ENCODE results near the gene HPN. TPM values are rescaled to one million over a fixed set of nuclear protein-coding genes. Genes with fewer than 3 reads are reported as not detected.
"Not testable (repeated sequence)": the region's sequence is repeated elsewhere in the genome, so short reads cannot be mapped to it uniquely, and the experiment has no call there.

The HPN gene
- polyA plus RNA-seq (2011; rRNA removed) = not detected in 2 replicates
- not detected in 2 replicates for polyA minus RNA-seq (2011; rRNA and poly(A)+ RNA removed)

- peaks cover 2% of the 10 kb centered on the region for H3K27me3 ChIP-seq (ENCODE audit: control insufficient read depth, insufficient read depth, low read length)
- no peaks in the 10 kb centered on the region for H3K9me3 ChIP-seq (ENCODE audit: control insufficient read depth, insufficient read depth, low read length)
- POLR2A ChIA-PET = no interaction called here
- DNase-seq (ENCODE audit: low read depth, low spot score) = no peak
- no peak for TF ChIP-seq CTCF (IDR thresholded peaks at IDR 0.05; ENCODE audit: low read depth, low read length)
- no peak within 1 kb of the TSS for H3K4me3 ChIP-seq (ENCODE audit: low read depth, low read length)
- H3K27ac ChIP-seq (ENCODE audit: low read depth, low read length) = no peak within 1 kb of the TSS
- CTCF ChIA-PET = no interaction called here
Measured at GRCh38 chr19:35041548-35042055, at the start of gene HPN. TSS of gene HPN (plus strand) at chr19:35041721. CDS start at chr19:35042507, 786 bp downstream.

- H3K27ac ChIP-seq (ENCODE audit: low read depth, low read length); H3K4me3 ChIP-seq (ENCODE audit: low read depth, low read length); DNase-seq (ENCODE audit: low read depth, low spot score); H3K9me3 ChIP-seq (ENCODE audit: control insufficient read depth, insufficient read depth, low read length); POLR2A ChIA-PET: not testable (repeated sequence)
- H3K27me3 ChIP-seq (ENCODE audit: control insufficient read depth, insufficient read depth, low read length) = peaks cover 13% of the 10 kb centered on the region
- CTCF ChIA-PET = interaction anchor here (0.6 kb wide), 1 partner anchor 74 kb away, joined by 3 read pairs; no protein-coding TSS in a partner anchor
Measured at GRCh38 chr19:34992582-34992981, 48.9 kb upstream of the HPN start.

- Histone ChIP-seq H3K9me3 (ENCODE audit: control insufficient read depth, insufficient read depth, low read length) (peaks cover 8% of the 10 kb centered on the region), H3K4me3 (ENCODE audit: low read depth, low read length) (no peak overlapping the region), H3K27me3 (ENCODE audit: control insufficient read depth, insufficient read depth, low read length) (peaks cover 6% of the 10 kb centered on the region), H3K27ac (ENCODE audit: low read depth, low read length) (no peak overlapping the region)
- ChIA-PET POLR2A (no interaction called here), CTCF (no interaction called here)
- no peak for DNase-seq (ENCODE audit: low read depth, low spot score)
- TF ChIP-seq CTCF (IDR thresholded peaks at IDR 0.05; ENCODE audit: low read depth, low read length) = no peak
Measured at GRCh38 chr19:34994286-34994642, 47.3 kb upstream of the HPN start.

- ChIA-PET POLR2A (no interaction called here), CTCF (no interaction called here)
- Histone ChIP-seq H3K27ac (ENCODE audit: low read depth, low read length) (no peak overlapping the region), H3K27me3 (ENCODE audit: control insufficient read depth, insufficient read depth, low read length) (peaks cover 6% of the 10 kb centered on the region), H3K4me3 (ENCODE audit: low read depth, low read length) (no peak overlapping the region), H3K9me3 (ENCODE audit: control insufficient read depth, insufficient read depth, low read length) (peaks cover 8% of the 10 kb centered on the region)
- no peak for DNase-seq (ENCODE audit: low read depth, low spot score)
- TF ChIP-seq CTCF (IDR thresholded peaks at IDR 0.05; ENCODE audit: low read depth, low read length) = no peak
Measured at GRCh38 chr19:34994643-34995541, 46.6 kb upstream of the HPN start.

- ChIA-PET CTCF (interaction anchor here (1.1 kb wide), 1 partner anchor 72 kb away, joined by 5 read pairs; no protein-coding TSS in a partner anchor), POLR2A (no interaction called here)
- peaks cover 8% of the 10 kb centered on the region for H3K9me3 ChIP-seq (ENCODE audit: control insufficient read depth, insufficient read depth, low read length)
- no peak for TF ChIP-seq CTCF (IDR thresholded peaks at IDR 0.05; ENCODE audit: low read depth, low read length)
- DNase-seq (ENCODE audit: low read depth, low spot score) = no peak
- H3K4me3 ChIP-seq (ENCODE audit: low read depth, low read length) = no peak overlapping the region
- H3K27me3 ChIP-seq (ENCODE audit: control insufficient read depth, insufficient read depth, low read length) = peaks cover 4% of the 10 kb centered on the region
- H3K27ac ChIP-seq (ENCODE audit: low read depth, low read length) = no peak overlapping the region
Measured at GRCh38 chr19:34995551-34995950, 46.0 kb upstream of the HPN start.
